RCC 7860 (cell line): ENCODE data around the gene MYH9.

Experiments
- DNase-seq: peaks from one replicate; pipeline ENCODE4 v3.0.0-alpha.2; 2015; ENCODE audit warnings: low spot score
- FAIRE-seq: peaks from 2 replicates; lab custom pipeline; 2012; peaks lifted over from hg19 to GRCh38; lab: Jason Lieb, UNC

Gene MYH9

DNA sequence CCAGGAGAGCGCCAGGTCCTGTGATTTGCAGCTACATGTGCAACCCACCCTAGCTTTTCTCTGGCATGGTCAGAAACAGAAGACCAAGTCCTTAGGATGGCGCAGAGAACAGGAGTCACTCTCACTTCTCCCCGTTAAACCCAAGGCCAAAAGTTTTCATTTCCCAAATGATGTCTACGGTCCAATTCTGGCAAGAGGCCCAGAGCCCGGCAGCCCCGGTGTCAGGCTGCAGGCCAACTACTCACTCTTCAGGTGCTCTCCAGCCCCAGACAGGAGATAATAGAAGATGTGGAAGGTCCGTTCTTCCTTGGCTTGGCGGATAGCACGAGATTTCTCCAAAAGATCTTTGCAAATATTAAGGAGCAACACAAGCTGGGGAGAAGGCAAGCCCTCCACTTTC, 67.2 kb downstream of the MYH9 start:
- DNase-seq: no peak
- no peak for FAIRE-seq

DNA sequence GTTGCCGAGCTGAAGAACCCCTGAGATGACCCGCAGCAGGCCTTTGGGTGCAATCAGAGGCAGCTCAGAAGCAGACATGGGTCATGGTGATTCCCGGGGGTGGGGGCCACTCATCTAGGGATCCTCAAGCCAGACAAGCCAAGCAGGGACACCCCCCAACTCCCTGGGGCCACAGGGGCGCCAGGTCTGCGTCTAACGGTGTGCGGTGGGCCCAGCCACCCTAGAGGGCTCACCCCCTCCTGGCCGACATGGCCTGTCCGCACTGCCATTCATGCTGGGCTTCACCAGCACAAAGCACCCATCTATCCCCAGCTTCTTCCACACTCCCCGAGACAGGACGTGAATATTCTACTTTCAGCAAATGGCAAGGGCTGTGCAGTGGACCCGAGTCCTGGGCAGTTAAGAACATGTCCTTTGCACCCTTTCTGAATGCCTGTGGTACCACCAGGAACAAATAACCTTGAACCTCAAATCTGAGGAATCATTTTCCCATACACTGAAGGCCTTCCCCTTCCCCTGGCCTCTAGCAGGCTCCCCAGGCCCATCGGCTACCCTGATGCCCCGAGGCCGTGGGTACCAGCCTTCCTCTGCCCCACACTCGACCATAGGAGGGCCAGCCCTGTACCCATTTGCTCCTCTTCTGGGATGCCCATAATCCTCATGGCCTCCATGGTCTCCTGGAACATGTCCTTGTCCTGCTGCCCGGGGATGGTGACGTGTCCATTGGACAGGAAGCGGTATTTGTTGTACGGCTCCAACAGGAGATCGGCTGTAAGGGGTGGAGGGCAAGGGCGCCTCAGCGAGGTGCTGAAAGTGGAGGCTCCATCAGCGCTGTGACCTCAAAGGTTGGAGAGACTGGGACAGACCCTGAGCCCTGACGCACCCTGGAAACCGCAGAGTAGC, 67.9 kb downstream of the MYH9 start:
- DNase-seq (no peak), FAIRE-seq (no peak)

DNA sequence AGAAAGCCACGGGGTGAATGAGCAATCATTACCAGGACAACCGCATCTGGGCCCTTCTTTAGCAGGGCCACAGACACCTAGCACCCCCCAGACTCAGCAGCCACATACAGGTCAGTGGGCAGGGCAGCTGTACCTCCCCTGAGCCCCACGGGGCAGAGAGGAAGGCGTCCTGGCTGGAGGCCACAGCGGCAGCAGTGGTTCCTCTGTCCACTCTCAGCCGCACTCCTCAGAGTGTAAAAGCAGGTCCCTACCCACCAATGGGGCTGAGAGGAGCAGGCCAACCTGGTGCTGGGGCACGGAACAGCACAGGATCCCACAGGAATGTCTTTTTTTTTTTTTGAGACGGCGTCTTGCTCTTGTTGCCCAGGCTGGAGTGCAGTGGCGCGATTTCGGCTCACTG, 69.3 kb downstream of the MYH9 start:
- no peak for FAIRE-seq
- DNase-seq: no peak

DNA sequence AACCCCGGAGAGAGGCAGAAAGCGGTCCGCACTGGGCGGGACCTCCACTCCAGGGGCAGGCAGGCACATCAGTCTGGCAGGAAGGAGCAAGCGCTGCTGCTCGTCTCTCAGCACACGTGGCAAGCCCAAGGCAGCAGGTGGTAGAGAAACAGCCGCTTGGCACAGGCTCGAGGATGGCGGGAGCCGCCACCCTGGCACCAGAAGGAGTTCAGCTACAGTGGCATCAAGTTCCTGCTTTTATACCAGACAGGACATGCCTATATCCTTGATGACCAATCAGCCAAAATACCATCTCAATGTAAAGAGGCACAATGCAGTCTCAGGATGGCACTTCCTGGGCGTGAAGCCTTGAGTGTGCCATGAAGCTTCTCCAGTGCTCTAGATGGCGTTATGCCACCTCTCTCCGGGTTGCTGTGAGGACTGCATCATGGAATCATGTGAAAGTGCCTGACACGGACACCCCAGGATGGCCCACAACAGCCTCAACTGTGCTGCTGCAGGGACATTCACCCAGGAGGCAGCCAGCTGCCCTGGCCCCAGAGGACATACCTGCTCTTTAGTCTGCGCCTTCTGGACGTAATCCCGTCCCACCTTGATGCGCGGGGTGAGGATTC, 70.0 kb downstream of the MYH9 start:
- DNase-seq (no peak), FAIRE-seq (no peak)

DNA sequence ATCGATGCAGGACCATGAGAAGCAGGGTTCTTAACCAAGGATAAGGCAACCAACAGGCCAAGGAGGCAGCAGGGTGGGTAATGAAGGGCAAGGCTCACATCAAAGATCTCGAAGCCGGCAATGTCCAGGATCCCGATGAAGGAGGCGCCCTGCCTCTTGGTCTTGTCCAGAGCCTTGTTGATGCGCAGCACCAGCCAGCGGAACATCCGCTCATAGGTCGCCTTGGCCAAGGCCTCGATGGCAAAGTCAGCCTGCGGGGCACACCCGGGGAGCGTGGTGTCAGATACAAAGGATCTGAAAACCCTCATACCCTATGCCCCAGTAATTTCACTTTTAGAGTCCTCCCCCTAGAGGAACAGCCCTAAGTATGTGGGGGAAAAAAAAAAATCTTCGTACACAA, 71.3 kb downstream of the MYH9 start:
- FAIRE-seq: no peak
- DNase-seq: no peak

DNA sequence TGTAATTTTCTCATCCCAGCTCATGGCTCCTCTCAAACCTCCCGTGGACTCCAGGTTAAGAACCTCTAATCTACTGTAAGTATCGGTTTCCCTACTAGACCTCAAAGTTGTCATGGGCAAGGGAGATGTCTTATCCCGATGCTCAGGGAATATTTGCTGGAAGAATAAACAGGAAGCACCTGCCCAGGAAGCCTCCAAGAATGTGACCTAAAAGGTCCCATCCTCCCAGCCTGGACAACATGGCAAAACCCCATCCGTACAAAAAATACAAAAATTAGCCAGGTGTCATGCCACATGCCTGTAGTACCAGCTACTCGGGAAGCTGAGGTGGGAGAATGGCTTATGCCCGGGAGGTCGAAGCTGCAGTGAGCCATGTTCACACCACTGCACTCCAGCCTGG, 72.4 kb downstream of the MYH9 start:
- DNase-seq (no peak), FAIRE-seq (no peak)

DNA sequence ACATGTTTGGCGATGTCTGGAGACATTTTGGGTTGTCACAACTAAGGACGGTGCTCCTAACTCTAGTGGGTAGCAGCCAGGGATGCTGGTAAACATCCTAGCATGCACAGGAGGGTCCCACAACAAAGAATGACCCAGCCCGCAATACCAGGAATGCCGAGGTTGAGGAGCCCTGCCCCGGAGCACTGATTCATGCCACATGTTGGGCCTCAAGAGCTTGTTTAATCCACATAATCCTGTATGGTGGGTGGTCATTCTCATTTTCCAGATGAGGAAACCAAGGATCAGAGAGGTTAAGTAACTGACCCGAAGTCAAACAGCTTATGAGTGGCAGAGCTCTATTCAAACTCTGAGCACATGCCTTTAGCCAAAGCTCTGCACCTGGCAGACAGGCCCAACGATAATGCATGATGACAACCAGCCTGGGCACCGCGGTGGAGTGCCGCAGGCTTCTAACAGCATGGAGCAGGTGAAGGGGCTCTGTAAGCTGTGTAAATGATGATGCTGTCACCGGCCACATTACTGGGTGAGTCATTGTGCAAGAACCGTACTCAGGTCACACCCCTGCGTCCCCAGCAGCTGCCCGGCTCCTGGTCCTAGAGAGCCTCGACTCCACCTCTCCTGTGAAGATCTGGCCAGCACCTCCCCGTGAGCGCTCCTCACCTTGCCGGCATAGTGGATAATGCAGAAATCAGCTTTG, 76.2 kb downstream of the MYH9 start:
- peak; percentile 78 for DNase-seq

DNA sequence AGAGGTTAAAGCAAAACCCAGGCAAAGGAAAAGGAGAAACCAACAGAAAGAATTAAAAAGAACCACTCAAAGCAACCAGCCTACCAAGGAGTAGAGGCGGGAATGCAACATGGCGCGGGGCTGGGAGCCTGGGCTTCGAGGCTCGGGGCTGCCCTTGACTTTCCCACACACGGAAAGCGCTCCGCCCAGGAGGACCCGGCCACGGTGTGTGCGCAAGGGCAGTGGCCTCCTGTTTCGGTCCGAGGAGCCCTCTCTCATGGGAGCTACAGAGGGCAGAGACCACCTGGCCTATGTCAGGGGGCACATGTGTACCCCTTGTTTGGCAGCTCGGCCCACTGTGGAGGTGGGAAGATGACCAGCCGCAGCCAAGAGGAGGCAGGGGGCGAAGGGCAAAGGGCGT, 78.9 kb downstream of the MYH9 start:
- FAIRE-seq: no peak
- no peak for DNase-seq

More for the DNA sequence above, 76.2 kb downstream of the MYH9 start:
- no peak for FAIRE-seq

DNA sequence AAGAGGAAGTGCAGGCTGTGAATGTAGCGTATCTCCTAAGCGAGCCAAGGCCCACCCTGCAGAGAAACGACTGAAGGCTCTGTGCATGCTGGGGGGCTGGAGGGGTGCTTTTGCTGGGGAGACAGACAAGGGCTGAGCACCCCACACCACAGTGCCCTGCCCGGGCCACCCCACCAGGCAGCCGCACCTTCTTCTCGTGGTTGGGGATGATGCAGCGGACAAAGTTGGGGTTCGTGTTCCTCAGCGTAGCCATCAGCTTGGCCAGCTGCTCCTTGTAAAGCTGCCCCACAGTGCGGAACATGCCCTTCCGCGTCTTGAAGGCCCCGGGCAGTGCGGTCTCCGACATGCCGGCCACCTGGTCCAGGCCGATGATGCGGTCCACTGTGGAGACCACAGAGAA, 81.5 kb downstream of the MYH9 start:
- DNase-seq (no peak), FAIRE-seq (no peak)

DNA sequence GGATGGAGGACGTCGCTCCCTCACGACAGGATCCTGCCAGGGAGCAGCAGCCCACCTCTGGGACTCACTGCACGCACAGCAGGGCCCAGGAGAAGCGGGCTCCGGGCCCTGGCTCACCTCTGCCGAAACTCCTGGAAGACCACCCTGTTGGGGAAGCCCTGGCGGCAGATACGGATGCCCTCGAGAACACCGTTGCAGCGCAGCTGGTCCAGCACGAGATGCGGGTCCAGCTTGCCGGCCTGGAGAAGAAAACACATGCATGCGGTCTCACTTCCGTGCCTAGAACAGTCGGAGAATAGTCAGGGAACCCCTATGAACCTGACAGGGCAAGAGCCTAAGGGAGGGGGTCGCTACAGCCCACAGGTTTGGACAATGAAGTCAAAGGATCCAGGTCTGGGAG, 82.0 kb downstream of the MYH9 start:
- no peak for FAIRE-seq
- no peak for DNase-seq

DNA sequence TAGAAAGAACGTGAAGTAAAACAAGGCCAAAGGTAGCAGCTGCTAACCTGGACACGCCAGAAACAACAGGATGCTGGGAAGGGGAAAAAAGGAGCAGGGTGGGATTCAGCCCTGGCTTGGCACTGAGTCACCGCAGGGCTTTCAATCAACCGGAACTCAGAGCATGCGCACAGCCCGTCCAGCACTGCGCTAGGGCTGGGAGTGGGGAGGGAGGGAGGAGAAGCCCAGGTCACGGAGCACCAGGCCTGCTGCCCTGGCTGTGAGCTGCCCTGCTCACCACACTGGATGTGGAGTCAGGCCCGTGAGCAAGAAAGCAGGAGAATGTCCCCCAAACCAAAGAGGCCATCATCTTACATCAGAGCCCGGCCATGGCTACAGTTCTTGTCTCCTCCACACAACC, 83.3 kb downstream of the MYH9 start:
- no peak for FAIRE-seq

DNA sequence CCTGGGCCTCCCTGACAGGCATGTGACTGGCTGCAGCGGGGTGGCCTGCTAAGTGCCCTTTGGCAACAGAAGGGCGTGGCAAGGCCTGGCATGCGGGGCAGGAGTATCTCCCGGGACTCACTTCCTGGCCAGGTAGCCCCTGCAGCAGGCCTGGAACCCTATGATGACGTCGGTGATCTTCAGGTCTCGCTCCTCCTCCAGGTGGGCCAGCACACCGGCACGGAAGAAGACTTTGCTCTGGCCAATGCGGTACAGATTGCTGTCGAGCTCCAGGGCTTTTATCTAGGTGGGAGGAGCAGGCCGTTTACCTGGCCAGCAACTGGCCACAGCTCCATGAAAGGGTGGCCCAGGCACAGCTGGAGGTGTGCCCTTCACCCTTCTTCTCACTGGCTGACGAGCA, 83.9 kb downstream of the MYH9 start:
- no peak for DNase-seq
- FAIRE-seq: no peak

More for the DNA sequence above, 83.3 kb downstream of the MYH9 start:
- DNase-seq: peak; percentile 8

DNA sequence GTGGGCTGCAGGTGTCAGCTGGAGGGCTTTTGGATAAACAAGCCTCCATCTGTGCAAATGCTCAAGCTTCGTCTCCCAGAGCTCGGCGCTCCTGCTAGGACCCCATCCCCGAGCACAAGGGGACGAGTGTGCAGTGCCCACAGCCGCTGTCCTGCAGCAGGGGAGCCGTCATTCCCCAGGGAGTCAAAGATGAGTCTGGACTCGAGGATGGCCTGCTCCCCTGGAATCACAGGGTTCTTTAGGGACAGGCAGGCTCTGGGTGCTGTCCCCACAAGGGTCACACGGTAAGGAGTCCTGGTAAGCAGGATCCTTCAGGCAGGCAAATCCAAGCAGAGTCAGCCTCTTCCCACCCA, 84.7 kb downstream of the MYH9 start:
- FAIRE-seq (no peak), DNase-seq (no peak)

DNA sequence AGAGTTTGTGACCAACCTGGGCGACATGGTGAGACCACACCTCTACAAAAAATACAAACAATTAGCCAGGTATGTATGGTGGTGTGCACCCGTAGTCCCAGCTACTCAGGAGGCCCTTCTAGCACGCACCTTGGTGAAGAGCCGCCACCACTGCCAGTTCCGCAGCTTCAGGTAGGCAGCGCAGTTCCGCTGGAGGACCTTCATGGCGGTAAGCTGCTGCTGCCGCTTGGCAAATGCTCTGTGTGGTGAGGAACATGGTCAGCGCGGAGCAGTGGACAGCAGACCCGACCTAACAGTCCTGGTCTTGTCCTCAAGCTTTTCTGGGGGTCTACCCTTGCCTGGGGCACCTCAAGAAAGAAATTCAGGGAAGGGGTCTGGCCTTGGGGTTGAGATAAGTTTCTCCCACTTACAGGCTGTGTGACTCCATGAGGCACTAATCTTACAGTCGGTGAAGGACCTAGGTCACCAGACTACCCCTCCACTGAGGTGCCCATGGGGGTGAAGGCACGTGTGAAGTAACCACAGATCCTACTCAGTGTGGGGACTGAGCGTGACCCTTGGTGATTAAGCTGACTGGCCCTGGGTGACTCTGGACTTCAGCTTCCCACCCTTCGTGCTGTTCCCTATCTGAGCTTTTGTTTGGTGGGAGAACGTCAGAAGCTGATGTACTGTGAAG, 85.2 kb downstream of the MYH9 start:
- FAIRE-seq (no peak), DNase-seq (no peak)

DNA sequence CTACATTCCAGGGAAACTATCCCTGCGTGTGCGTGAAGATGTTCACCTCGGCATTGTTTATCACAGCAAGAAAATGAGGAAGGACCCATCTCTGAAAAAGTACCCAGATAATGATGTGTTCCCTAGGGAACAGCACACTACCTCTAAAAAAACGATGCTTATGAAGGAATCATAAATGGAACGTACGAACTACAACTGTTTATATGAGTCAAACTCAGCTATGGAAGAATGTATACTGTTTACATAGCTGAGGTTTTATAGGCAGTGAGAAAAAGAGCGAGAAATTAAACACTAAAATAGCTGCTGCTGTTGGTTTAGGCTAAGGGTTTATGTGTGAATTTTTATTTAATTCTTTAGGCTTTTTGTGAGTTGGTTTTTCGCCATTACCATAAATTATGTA, 85.9 kb downstream of the MYH9 start:
- DNase-seq (no peak), FAIRE-seq (no peak)

DNA sequence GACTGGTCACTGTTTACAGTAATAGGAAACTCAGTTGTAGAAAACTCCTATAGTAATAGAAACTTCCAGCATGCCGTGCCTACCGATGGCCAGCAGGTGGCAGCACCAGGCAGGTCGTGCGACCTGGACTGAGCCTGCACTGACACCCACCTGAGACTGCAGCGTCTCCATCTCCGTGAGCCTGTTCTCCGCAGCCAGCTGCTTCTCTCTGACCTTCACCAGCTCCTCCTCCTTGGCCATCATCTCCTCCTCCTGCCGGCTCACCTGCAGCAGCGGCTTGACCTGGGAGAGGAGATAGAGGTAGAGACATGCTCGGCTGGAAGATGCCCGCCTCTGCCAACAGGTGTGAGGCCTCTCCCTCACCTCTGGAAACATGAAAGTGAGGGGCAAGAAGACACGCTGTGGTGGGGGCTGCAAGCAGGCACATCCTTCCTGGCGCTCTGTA, 86.4 kb downstream of the MYH9 start:
- DNase-seq (peak; percentile 49), FAIRE-seq (no peak)

DNA sequence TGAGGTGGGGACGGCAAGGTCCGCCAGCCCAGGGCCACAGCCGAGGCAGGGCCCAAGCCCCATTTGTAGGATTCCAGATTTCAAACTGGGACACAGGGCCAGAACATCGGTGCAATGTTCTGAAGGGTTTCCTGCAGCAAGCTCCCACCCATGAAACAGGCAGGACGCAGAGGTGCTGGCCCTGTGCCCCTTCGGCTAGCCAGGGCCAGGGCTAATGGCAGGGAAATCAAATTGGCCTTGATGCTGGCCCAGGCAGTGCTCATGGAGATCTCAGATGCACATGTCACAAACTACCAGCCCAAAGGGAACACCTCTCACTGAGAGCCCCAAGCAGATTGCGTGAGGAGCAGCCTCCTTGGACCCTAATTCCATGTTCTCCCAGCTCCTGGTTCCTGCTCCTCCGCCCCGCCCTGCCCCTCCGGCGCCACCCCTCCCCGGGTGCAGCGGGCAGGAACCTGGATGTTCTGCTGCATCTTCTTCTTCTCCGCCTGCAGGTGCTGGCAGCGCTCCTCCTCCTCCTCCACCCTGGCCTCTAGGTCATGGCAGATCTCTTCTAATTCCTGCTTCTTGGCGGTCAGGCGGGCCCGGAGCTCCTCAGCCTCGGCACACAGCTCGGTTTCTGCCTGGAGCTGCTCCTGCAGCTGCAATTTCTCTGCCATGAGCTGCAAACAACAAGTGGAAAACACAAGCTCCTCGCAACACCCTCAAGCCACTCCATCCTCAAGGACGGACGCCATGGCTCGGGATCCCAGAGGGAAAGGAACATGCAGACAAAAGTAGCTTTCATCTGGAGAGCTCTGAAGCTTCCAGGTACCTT, 87.2 kb downstream of the MYH9 start:
- DNase-seq: no peak
- FAIRE-seq: no peak

DNA sequence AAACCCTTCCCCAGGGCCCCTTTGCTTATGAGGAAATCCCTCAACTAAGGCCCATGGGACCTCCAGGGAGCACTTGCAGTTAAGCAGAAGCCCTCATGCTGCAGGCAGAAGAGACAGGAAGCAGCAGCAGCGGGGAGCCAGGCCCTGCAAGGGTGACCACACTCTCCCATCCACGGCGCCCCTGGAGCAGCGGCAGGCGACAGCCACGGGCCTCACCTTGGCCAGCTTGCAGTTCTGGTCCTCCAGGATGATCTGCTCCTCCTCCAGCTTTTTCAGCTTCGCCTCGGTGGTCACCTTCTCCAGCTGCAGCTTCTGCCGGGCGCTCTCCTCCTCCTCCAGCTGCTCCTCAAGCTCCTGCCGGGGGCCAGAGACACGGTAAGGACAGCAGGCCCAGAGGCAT, 87.9 kb downstream of the MYH9 start:
- DNase-seq (no peak), FAIRE-seq (no peak)

DNA sequence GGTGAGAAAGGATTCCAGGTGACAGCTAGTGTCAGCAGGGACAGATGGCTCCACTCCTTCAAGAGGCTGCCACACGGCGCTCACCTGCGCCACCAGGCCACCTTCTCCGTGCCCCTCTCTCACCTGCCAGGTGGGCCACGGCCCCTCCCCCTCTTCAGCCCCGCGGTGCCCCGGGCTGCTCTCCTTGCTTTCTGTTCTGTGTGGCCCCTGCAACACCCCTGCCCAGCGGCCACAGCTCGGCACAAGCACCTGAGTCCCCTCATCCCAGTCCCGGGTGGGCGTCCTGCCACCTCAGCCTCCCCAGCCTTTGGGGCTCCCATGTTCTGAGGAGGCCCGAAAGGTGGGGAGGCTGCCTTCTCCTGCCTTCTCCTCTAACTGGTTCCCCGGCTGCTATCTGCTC, 88.5 kb downstream of the MYH9 start:
- DNase-seq (no peak), FAIRE-seq (no peak)

DNA sequence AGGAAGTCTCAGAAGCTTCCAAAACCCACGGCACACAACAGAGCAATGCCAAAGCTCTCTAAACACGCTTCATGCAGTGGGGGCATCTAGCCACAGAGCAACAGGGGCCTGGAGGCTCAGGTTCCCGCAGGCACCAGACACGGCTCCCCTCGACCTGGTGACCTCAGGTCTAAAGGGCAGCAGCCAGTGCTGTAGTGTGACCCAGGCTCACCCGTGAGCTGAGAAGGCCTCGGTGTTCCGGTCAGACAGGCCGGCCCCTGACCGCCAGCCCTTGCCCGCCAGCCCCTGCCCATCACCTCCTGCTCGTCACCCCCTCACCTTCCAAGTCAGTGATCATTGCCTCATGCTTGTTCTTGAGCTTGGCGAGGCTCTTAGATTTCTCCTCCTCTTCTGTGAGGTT, 89.2 kb downstream of the MYH9 start:
- DNase-seq (no peak), FAIRE-seq (no peak)

DNA sequence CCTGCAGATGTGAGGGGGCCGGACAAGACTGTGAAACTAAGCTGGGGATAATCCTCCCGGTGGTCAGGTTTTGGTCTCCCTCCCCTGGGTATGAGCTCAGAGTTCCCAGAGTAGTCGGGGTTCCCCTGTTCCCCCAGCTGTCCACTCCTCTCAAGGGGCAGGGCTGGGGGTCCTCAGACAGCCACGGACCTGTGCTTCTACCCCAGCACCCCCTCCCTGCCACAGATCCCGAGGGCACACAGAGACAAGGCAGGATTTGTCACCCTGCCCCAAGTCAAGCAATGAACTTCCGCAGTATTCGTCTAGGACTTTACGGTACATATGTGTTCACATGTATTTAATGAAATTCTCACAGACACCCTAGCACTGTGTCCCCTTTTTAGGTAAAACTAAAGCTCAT, 89.6 kb downstream of the MYH9 start:
- FAIRE-seq: no peak

More for the DNA sequence above, 89.6 kb downstream of the MYH9 start:
- no peak for DNase-seq
